CD4-positive, alpha-beta memory T cell (primary cell): Measurements from ENCODE around the gene TTI1. TPM values are rescaled to one million over a fixed set of nuclear protein-coding genes. Genes with fewer than 3 reads are reported as not detected.

Source experiments
- CTCF ChIA-PET: fragments of 350-600 bp; sonication (Branson Sonifier 250); formaldehyde crosslinking; loops from one replicate; lab custom pipeline; 2021; ENCODE audit warnings: inconsistent platforms; ENCODE audit not compliant: partially characterized antibody; lab: Charles Lee
- POLR2A ChIA-PET: fragments of 350-600 bp; sonication (Branson Sonifier 250); formaldehyde crosslinking; loops from one replicate; lab custom pipeline; 2021; ENCODE audit not compliant: partially characterized antibody; lab: Charles Lee
- DNase-seq, 5 donors: peaks; one replicate each; pipeline versions ENCODE4 v3.0.0 to v3.0.0-alpha.2; 2020 to 2022; ENCODE audit warnings: mixed read lengths in 1 of 5
- H3K27ac ChIP-seq: one replicate; pipeline ENCODE4 v1.7.0; 2013; ENCODE audit warnings: low read depth, low read length
- H3K27me3 ChIP-seq: 2 replicates; pipeline ENCODE4 v1.7.0; 2013; ENCODE audit warnings: mild to moderate bottlenecking, low read length, moderate library complexity; ENCODE audit not compliant: insufficient read depth
- H3K36me3 ChIP-seq: 2 replicates; pipeline ENCODE4 v1.7.0; 2013; ENCODE audit warnings: mild to moderate bottlenecking, low read length, moderate library complexity; ENCODE audit not compliant: insufficient read depth
- H3K4me1 ChIP-seq: 2 replicates; pipeline ENCODE4 v1.7.0; 2013; ENCODE audit warnings: mild to moderate bottlenecking, low read length, moderate library complexity; ENCODE audit not compliant: insufficient read depth
- H3K4me3 ChIP-seq, 2 donors: one replicate each; pipeline ENCODE4 v1.7.0; 2013; ENCODE audit warnings: low read length in 2 of 2, mild to moderate bottlenecking in 1 of 2
- H3K9me3 ChIP-seq, 2 donors: one replicate each; pipeline ENCODE4 v1.7.0; 2013; ENCODE audit warnings: low read length in 2 of 2, control low read depth in 1 of 2; ENCODE audit not compliant: control insufficient read depth in 1 of 2
- H3K27ac Mint-ChIP-seq, 7 donors: one replicate each; pipeline ENCODE4 v1.8.0; 2020 to 2021; ENCODE audit warnings: mixed read lengths in 7 of 7, mild to moderate bottlenecking in 6 of 7, inconsistent platforms in 3 of 7, moderate library complexity in 3 of 7
- H3K27me3 Mint-ChIP-seq, 2 donors: one replicate each; pipeline ENCODE4 v1.8.0; 2020 to 2021; ENCODE audit warnings: mixed read lengths in 2 of 2
- H3K36me3 Mint-ChIP-seq, 2 donors: one replicate each; pipeline ENCODE4 v1.8.0; 2020 to 2021; ENCODE audit warnings: mixed read lengths in 2 of 2, inconsistent platforms in 1 of 2, mild to moderate bottlenecking in 1 of 2
- H3K4me1 Mint-ChIP-seq, 4 donors: one replicate each; pipeline ENCODE4 v1.8.0; 2020 to 2021; ENCODE audit warnings: mixed read lengths in 4 of 4, mild to moderate bottlenecking in 1 of 4
- H3K4me3 Mint-ChIP-seq, 8 donors: one replicate each; pipeline ENCODE4 v1.8.0; 2020 to 2021; ENCODE audit warnings: mixed read lengths in 8 of 8, mild to moderate bottlenecking in 7 of 8, moderate library complexity in 6 of 8, inconsistent platforms in 3 of 8
- H3K9me3 Mint-ChIP-seq, 8 donors: one replicate each; pipeline ENCODE4 v1.8.0; 2020 to 2021; ENCODE audit warnings: mixed read lengths in 8 of 8, mild to moderate bottlenecking in 5 of 8, inconsistent platforms in 3 of 8, moderate library complexity in 1 of 8
- intact Hi-C: fragments of 100-400 bp; cut with micrococcal nuclease; formaldehyde crosslinking; loops from one replicate; pipeline ENCODE4 v1.15.1; 2023
- polyA plus RNA-seq, 2 donors: library from polyadenylated mRNA; unstranded; fragments of 300-500 nt; fragmentation: Illumina TruSeq; gene quantifications; one replicate each; pipeline ENCODE4 v1.2.3, GENCODE V29; 2021
- total RNA-seq, 2 experiments: library from RNA; stranded (reverse); gene quantifications; one replicate each; pipeline ENCODE4 v1.2.3, GENCODE V29; 2021

Gene TTI1
- total RNA-seq (10 to 100 TPM; 26.1 to 26.6 TPM), polyA plus RNA-seq (10 to 100 TPM; 13.0 to 19.6 TPM)

DNA sequence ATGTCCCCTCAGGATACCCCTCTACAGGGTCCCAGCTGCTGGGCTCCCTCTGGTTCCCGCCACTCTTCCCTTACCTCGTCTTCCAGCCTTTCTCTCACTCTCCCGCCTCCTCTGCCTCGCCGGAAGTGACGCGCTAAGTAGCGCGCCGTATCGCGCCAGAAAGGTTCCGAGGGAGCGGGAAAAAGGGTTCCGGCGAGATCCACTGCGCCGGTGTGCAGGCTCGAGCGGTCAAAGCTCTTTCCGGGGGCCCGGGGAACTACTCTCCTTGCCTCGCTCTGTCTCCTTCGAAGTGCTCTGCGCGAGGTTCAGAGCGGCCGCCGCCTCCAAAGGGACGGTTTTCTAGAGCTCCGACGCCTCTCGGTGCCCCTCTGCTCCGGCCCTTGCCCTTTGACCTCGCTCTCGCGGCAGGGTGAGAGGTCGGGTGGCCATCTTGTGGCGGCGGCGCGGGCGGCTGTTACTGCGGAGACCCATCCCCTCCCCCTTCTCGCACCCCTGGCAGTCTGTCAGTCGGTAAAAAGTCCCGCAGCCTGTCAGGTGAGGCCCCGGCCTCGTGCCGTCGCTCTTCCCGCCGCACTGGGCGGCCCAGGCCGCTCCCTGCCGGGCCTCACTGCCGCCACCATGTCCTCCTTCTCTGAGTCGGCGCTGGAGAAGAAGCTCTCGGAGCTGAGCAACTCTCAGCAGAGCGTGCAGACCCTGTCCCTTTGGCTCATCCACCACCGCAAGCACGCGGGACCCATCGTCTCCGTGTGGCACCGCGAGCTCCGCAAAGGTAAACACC lies at the start of gene TTI1, which contains the start of gene RPRD1B:
TSS of gene TTI1 (minus strand) at position 127 of the 778 bp plus-strand sequence. CDS start 19,640 bp downstream, outside the sequence.
TSS of gene RPRD1B (plus strand) at position 417 of the 778 bp plus-strand sequence. CDS start at position 619, 202 bp downstream.
- Histone ChIP-seq H3K4me1 (peaks cover 76% of the 10 kb centered on the region), H3K36me3 (no peaks in the 10 kb centered on the region), H3K27ac (peak within 1 kb of the TSS; percentile 97), H3K9me3 (no peaks in the 10 kb centered on the region), H3K27me3 (no peaks in the 10 kb centered on the region), H3K4me3 (peak within 1 kb of the TSS; percentile 74 to 96)
- Mint-ChIP-seq H3K4me3 (peak within 1 kb of the TSS; percentile 95 to 100 (median 98)), H3K36me3 (peaks cover 13 to 40% of the 10 kb centered on the region in 2 donors), H3K9me3 (no peaks in the 10 kb centered on the region), H3K4me1 (peaks cover 52 to 87% (median 65%) of the 10 kb centered on the region in 4 donors), H3K27me3 (no peaks in the 10 kb centered on the region), H3K27ac (peak within 1 kb of the TSS; percentile 99 to 100 (median 99))
- ChIA-PET POLR2A (interaction anchor here (0.6 to 1.9 kb wide), 9 partner anchors 10 to 506 kb away, joined by 3 to 5 read pairs (median 3); partner anchors contain the start of genes BLCAP and RALGAPB), CTCF (interaction anchor here (0.7 to 1.3 kb wide), 3 partner anchors 11 to 24 kb away, joined by 3 to 4 read pairs (median 3); no protein-coding TSS in a partner anchor)
- DNase-seq: peak; percentile 90 to 94 (median 91)
- intact Hi-C loops: loop anchor here (10.0 kb wide), 1 partner anchor 411 kb away; no protein-coding TSS in a partner anchor

DNA sequence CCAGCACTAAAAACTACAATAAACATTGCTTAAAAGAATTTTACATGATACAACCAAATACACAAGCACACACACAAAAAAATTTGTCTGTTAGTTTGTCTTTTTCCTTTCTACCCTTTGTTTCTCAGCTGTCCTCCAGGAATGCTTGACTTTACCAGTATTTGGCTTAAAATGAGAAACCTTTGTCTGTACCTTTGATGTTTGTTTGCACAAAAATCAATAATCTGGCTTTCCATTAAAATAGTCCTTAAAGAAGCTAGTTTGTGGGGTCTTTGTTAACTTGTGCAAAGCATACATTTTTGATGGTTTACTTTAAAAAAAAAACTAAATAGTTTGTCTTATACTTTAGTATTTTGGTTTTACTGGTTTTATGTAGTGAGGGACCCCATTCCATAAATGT lies 49.6 kb upstream of the TTI1 start:
- H3K27me3 Mint-ChIP-seq: no peaks in the 10 kb centered on the region
- intact Hi-C loops: no loop called here
- peaks cover 41% of the 10 kb centered on the region for H3K36me3 ChIP-seq
- H3K4me1 Mint-ChIP-seq: peaks cover 13 to 41% (median 22%) of the 10 kb centered on the region in 4 donors
- peaks cover 60 to 90% of the 10 kb centered on the region in 2 donors for H3K36me3 Mint-ChIP-seq
- POLR2A ChIA-PET: no interaction called here
- H3K27ac ChIP-seq: no peak overlapping the region
- H3K4me1 ChIP-seq: no peaks in the 10 kb centered on the region
- H3K27ac Mint-ChIP-seq: peak overlapping the region in 1 of 7 donors; percentile 24
- H3K9me3 ChIP-seq: no peaks in the 10 kb centered on the region
- H3K9me3 Mint-ChIP-seq: peaks cover 0 to 1% (median 0%) of the 10 kb centered on the region in 8 donors
- H3K4me3 ChIP-seq: no peak overlapping the region
- no peak for DNase-seq
- CTCF ChIA-PET: interaction anchor here (1.7 to 2.3 kb wide), 3 partner anchors 9 to 138 kb away, joined by 4 to 12 read pairs (median 5); no protein-coding TSS in a partner anchor
- no peaks in the 10 kb centered on the region for H3K27me3 ChIP-seq
- H3K4me3 Mint-ChIP-seq: no peak overlapping the region

DNA sequence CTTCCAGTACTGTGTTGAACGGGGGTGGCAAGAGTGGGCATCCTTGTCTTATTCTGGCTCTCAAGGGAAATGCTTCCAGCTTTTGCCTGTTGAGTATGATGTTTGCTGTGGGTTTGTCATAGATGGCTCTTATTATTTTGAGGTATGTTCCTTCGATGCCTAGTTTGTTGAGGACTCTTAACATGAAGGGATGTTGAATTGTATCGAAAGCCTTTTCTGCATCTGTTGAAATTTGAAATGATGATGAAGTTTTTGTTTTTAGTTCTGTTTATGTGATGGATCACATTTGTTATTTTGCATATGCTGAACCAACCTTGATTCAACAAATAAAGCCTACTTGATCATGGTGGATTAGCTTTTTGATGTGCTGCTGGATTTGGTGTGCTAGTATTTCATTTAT lies 48.3 kb upstream of the TTI1 start:
- CTCF ChIA-PET: interaction anchor here (1.2 to 2.3 kb wide), 2 partner anchors 9 to 140 kb away, joined by 5 read pairs; no protein-coding TSS in a partner anchor
- POLR2A ChIA-PET: no interaction called here
- intact Hi-C loops: no loop called here
- peaks cover 0 to 1% (median 0%) of the 10 kb centered on the region in 8 donors for H3K9me3 Mint-ChIP-seq
- H3K4me1 Mint-ChIP-seq: peaks cover 19 to 43% (median 24%) of the 10 kb centered on the region in 4 donors
- H3K4me1 ChIP-seq: no peaks in the 10 kb centered on the region
- H3K27me3 Mint-ChIP-seq: no peaks in the 10 kb centered on the region
- H3K27ac ChIP-seq: no peak overlapping the region
- peaks cover 36% of the 10 kb centered on the region for H3K36me3 ChIP-seq
- peaks cover 59 to 86% of the 10 kb centered on the region in 2 donors for H3K36me3 Mint-ChIP-seq
- H3K9me3 ChIP-seq: no peaks in the 10 kb centered on the region
- no peak for DNase-seq
- H3K27me3 ChIP-seq: no peaks in the 10 kb centered on the region
- H3K4me3 Mint-ChIP-seq: no peak overlapping the region
- H3K4me3 ChIP-seq: no peak overlapping the region
- H3K27ac Mint-ChIP-seq: no peak overlapping the region

DNA sequence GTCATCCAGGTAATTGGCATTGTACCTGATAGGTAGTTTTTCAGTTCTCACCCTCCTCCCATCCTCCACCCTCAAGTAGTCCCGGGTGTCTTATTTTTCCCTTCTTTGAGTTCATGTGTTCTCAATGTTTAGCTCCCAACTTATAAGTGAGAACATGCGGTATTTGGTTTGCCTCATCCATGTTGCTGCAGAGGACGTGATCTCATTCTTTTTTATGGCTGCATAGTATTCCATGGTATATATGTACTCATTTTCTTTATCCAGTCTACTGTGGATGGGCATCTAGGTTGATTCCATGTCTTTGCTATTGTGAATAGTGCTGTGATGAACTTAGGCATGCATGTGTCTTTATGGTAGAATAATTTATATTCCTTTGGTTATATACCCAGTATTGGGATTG lies 46.1 kb upstream of the TTI1 start:
- intact Hi-C loops: no loop called here

DNA sequence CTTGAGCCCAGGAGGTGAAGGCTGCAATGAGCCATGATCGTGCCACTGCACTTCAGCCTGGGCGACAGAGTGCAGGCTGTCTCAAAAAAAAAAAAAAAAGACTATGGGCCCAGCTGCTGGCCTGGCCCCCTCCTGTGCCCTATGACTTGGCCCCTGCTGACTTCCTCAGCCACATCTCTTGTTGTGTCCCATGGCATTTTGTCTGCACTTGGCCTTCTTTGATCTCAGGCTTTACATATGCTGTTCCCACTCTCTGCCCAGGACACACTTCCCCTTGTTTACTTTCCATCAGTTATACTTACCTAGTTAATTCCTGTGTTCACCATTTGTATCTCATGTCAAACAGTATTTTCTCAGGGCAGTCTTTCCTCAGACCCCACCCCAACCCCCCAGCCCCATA lies 44.8 kb upstream of the TTI1 start:
- no peak overlapping the region for H3K27ac ChIP-seq
- no peaks in the 10 kb centered on the region for H3K27me3 ChIP-seq
- Mint-ChIP-seq H3K27me3 (no peaks in the 10 kb centered on the region), H3K4me1 (peaks cover 26 to 32% (median 29%) of the 10 kb centered on the region in 4 donors), H3K4me3 (no peak overlapping the region), H3K27ac (no peak overlapping the region), H3K36me3 (peaks cover 48 to 84% of the 10 kb centered on the region in 2 donors), H3K9me3 (peaks cover 0 to 1% (median 0%) of the 10 kb centered on the region in 8 donors)
- H3K9me3 ChIP-seq: no peaks in the 10 kb centered on the region
- H3K36me3 ChIP-seq: peaks cover 15% of the 10 kb centered on the region
- CTCF ChIA-PET: no interaction called here
- intact Hi-C loops: no loop called here
- no peak for DNase-seq
- H3K4me3 ChIP-seq: no peak overlapping the region
- no peaks in the 10 kb centered on the region for H3K4me1 ChIP-seq
- POLR2A ChIA-PET: no interaction called here

More for the DNA sequence above, 46.1 kb upstream of the TTI1 start:
- CTCF ChIA-PET: no interaction called here
- no peaks in the 10 kb centered on the region for H3K27me3 Mint-ChIP-seq
- H3K27ac Mint-ChIP-seq: peak overlapping the region in 2 of 7 donors; percentile 39 to 40
- H3K36me3 Mint-ChIP-seq: peaks cover 44 to 84% of the 10 kb centered on the region in 2 donors
- H3K9me3 Mint-ChIP-seq: peaks cover 0 to 1% (median 0%) of the 10 kb centered on the region in 8 donors
- peak overlapping the region in 1 of 8 donors; percentile 5 for H3K4me3 Mint-ChIP-seq
- no peaks in the 10 kb centered on the region for H3K4me1 ChIP-seq
- DNase-seq: no peak
- H3K9me3 ChIP-seq: no peaks in the 10 kb centered on the region
- POLR2A ChIA-PET: no interaction called here
- H3K4me3 ChIP-seq: no peak overlapping the region
- H3K4me1 Mint-ChIP-seq: peaks cover 21 to 26% (median 24%) of the 10 kb centered on the region in 4 donors
- H3K36me3 ChIP-seq: peaks cover 19% of the 10 kb centered on the region
- H3K27ac ChIP-seq: no peak overlapping the region
- no peaks in the 10 kb centered on the region for H3K27me3 ChIP-seq

DNA sequence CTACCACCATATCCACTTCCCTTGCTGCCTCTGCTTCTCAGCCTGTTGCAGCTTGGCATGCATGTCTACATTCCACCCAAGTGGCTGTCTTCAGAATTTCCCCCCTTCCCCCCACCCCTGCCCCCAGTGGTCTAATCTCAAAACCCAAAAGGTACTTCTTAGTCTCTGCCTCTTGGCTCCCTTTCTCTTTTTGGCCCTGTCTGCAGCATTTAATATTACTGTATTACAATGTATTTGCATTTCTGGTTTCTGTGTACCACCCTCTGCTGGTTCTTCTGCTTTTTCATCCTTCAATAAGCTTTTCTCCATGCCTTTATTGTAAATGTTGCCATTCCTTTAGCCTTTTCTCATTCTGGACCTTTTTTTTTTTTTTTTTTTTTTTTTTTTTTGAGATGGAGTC lies 43.3 kb upstream of the TTI1 start:
- Mint-ChIP-seq H3K4me1 (peaks cover 23 to 37% (median 27%) of the 10 kb centered on the region in 4 donors), H3K36me3 (peaks cover 55 to 85% of the 10 kb centered on the region in 2 donors), H3K27ac (no peak overlapping the region), H3K4me3 (no peak overlapping the region), H3K27me3 (no peaks in the 10 kb centered on the region), H3K9me3 (peaks cover 0 to 1% (median 0%) of the 10 kb centered on the region in 8 donors)
- Histone ChIP-seq H3K36me3 (peaks cover 15% of the 10 kb centered on the region), H3K4me1 (no peaks in the 10 kb centered on the region), H3K27ac (no peak overlapping the region), H3K9me3 (no peaks in the 10 kb centered on the region), H3K27me3 (no peaks in the 10 kb centered on the region), H3K4me3 (no peak overlapping the region)
- ChIA-PET POLR2A (no interaction called here), CTCF (interaction anchor here (1.1 to 3.1 kb wide), 2 partner anchors 10 to 145 kb away, joined by 3 to 16 read pairs; no protein-coding TSS in a partner anchor)
- intact Hi-C loops: no loop called here
- DNase-seq: no peak
